C1 segment of cervical spinal cord (tissue), 14 donors: ENCODE results near the gene ABHD6.
A peak's percentile ranks its signal among the peaks of the same experiment; 100 is the strongest.
"Not testable (repeated sequence)": the region's sequence is repeated elsewhere in the genome, so short reads cannot be mapped to it uniquely, and the experiment has no call there.

Experiments used
- DNase-seq, 14 donors: peaks; one replicate each; lab custom pipeline; 2025; lab: John Stamatoyannopoulos, UW

The ABHD6 gene, protein sequence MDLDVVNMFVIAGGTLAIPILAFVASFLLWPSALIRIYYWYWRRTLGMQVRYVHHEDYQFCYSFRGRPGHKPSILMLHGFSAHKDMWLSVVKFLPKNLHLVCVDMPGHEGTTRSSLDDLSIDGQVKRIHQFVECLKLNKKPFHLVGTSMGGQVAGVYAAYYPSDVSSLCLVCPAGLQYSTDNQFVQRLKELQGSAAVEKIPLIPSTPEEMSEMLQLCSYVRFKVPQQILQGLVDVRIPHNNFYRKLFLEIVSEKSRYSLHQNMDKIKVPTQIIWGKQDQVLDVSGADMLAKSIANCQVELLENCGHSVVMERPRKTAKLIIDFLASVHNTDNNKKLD

DNA sequence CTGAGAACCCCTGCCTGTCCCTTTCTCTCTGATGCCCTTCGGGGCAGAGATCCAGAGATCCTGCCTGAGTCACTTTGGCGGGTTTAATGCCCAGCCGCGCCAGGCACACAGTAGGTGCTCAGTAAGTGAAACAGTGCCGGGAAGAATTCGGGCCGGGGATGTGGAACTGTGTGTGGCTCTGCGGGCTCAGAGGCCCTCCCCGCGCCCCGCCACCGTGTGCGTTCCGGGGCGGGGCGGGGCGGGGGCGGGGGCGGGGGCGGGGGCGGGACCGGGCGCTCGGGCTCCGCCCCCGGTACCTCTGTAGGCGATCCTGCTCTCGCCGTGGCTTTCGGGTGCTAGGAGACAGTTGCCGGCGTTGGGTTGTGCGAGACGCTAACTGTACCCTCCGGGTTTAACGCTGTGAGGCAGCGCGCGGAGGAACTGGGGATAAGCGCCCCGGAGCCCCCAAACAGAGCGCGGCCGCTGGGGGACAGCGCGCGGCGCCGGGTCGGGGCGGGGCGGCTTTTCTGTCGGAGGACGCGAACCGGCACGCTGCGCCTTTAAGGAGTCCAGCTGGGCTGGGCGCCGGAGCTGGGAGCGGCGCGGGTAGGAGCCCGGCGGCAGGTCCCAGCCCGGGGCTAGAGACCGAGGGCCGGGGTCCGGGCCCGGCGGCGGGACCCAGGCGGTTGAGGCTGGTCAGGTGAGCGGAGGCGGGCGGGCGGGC, at the start of gene ABHD6:
ABHD6 (plus strand) TSS at position 555 of the 703 bp plus-strand sequence. CDS start 18,795 bp downstream, outside the sequence.
- peak; percentile 28 to 94 (median 86) for DNase-seq

GRCh38 chr3:58188173-58188564, 49.4 kb upstream of the ABHD6 start:
- no peak for DNase-seq

- DNase-seq, result no peak
Measured at GRCh38 chr3:58188921-58189451, 48.6 kb upstream of the ABHD6 start.

DNA sequence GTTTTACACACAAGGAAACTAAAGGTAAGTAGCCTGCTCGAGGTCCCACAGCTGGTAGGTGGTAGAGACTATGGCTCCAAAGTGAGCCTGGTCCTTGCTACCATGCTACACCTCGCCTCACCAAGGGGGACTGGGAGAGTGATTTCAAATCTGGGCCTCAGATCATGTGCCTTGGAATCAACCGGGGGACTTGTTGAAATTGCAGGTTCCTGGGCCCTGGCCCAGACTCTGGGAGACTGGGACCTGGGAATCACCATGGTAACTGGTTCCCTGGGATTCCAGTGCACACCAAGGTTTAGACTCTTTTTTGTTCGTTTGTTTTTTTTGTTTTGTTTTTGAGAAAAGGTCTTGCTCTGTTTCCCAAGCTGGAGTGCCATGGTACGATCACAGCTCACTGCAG, 47.9 kb upstream of the ABHD6 start:
- DNase-seq, result no peak

DNA sequence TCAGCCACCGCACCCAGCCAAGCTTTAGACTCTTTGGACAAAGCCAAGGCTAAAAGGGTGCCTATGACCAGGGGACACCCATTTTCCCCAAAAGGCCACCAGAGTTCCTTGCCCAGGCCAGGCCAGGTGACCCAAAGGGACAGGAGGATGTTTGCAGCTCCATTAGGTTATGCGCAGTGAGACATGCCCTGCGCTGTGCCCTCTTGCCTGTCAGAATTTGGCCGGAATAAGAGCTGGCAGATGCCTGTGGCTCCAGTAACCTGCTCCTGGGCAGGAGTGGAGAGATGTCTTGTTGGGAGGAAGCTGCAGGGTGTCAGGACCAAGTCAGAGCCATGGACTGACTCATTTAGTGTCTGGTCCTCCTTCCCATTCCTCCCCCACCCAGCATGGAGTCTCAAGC, 47.3 kb upstream of the ABHD6 start:
- no peak for DNase-seq

GRCh38 chr3:58190882-58191281, 46.7 kb upstream of the ABHD6 start:
- no peak for DNase-seq

GRCh38 chr3:58191361-58191991, 46.1 kb upstream of the ABHD6 start:
- no peak for DNase-seq

- no peak for DNase-seq
Measured at GRCh38 chr3:58192069-58192468, 45.5 kb upstream of the ABHD6 start.

GRCh38 chr3:58193682-58194407, 43.7 kb upstream of the ABHD6 start:
- no peak for DNase-seq

- DNase-seq, result no peak
Measured at GRCh38 chr3:58197588-58197987, 40.0 kb upstream of the ABHD6 start.

DNA sequence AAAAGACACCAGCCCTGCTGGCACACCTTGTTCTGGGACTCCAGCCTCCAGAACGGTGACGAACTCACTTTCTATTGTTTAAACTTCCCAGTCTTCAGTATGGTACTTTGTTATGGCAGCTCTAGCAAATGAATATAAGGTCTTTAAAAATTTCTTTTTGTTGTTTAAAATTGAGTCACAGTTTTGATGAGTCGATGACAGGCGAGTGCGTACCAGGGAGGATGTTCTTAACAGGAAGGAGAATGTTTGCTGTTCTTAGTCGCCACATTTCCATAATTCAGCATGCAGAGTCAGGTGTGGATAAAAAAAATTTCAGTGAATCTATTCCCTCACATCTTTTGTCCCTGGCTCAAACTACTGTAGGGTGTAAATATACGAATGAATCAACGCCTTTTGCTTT, 39.2 kb upstream of the ABHD6 start:
- DNase-seq, result no peak

DNA sequence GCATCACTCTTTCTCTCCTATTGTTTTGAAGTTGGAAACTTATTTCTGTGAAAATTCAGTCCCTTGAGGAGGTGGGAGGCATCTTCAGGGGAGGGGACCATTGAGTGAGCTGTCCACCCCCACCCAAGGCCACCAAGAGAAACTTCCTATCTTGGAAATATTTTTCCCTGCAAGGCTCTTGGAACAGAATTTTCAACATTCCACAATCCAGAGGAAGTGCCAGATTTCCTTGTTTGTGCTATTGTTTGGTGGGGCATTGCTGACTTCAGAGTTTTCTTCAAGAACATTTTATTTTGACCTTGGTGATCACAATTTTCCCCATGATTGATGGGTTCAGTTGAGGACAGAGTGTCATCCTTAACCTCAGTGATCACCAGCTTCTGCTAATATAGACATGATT, 38.8 kb upstream of the ABHD6 start:
- DNase-seq, result no peak

GRCh38 chr3:58200121-58200709, 37.4 kb upstream of the ABHD6 start:
- no peak for DNase-seq

- DNase-seq, result no peak
Measured at GRCh38 chr3:58200846-58201355, 36.7 kb upstream of the ABHD6 start.

- not testable (repeated sequence) for DNase-seq
Measured at GRCh38 chr3:58201451-58201850, 36.1 kb upstream of the ABHD6 start.

- peak in 1 of 14 donors; percentile 29 for DNase-seq
Measured at GRCh38 chr3:58202917-58203360, 34.7 kb upstream of the ABHD6 start.

GRCh38 chr3:58203541-58203940, 34.1 kb upstream of the ABHD6 start:
- no peak for DNase-seq

DNA sequence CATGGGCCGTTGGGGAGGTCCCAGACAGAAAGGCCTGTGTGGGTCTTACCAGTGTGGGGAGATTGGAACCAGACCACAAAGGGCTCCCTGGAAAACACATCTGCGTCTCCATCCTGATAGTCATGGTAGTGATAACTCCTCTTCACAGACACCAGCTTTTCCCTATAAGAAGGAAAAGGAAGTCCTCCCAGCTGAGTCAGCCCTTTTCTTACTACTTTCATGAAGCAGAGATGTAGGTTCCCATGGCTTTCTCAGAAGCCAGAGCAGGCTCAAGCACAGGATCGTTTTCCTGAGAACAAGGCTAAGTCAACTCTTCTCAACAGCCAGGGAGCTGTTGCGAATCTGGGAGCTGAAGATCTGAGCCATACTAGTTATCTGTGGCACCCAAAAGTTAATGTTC, 32.9 kb upstream of the ABHD6 start:
- no peak for DNase-seq

- DNase-seq, result no peak
Measured at GRCh38 chr3:58205981-58206380, 31.6 kb upstream of the ABHD6 start.

GRCh38 chr3:58206406-58207011, 31.1 kb upstream of the ABHD6 start:
- DNase-seq, result no peak

DNA sequence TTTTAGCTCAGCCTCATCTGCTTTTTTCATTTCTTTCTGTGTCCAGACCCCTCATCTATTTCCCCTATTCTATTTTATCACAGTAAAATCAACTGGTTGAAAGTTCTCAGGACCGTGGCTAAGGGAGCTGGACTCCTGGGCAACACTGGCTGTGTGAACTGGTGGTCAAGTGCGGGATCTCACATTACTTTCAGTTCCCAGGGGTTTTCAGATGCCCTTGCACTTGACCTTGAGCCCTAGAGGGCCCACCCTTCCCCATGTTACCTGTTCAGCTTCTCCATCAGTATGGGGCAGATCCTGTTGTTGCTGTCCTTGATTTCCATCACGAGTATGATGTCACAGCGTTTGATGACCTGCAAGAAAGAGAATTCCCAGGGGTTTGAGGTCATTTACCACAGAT, 29.6 kb upstream of the ABHD6 start:
- no peak for DNase-seq
